ENCODE measurements around the gene HSF2BP.
"Not testable (repeated sequence)": the region's sequence is repeated elsewhere in the genome, so short reads cannot be mapped to it uniquely, and the experiment has no call there.

The HSF2BP gene

DNA sequence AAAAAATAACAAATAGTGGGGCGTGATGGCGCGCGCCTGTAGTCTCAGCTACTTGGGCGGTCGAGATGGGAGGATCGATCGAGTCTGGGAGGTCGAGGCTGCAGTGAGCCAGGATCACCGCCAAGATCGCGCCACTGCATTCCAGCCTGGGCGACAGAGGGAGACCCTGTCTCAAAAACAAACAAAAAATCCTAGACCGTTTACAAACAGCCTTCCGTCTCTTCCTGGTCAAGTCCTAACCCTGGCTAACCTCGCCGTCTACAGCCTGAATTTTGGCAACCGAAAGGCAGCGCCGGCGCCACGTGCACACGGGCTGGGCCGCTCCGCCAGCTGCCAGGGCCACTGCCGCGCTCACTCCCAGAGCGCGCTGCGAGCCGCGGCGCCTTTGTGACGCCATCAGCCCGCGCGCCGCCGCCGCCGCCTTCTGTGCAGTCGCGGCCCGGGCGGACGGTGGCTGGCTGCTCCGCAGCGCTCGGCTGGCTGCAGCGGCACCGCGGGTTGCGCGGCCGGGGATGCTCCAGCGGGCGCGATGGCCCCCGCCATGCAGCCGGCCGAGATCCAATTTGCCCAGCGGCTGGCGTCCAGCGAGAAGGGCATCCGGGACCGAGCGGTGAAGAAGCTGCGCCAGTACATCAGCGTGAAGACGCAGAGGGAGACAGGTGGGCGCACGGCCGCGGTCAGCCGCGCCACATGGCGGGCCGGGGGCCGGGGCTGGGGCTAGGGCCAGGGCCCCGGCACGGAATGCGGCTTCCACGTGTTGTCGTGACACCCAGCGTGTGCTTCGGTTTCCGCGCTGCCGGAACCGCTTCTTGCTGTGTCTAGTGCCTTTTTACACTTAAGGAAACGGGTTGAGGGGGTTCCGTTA lies at the start of gene HSF2BP, which contains the start of gene RRP1B:
Gene HSF2BP, minus strand, starts transcription at position 353 of the 865 bp plus-strand sequence. CDS start 1,392 bp downstream, outside the sequence.
Gene RRP1B, plus strand, starts transcription at position 425 of the 865 bp plus-strand sequence. Its CDS starts 105 bp downstream, at position 530.
- DNase-seq (ENCODE audit: low spot score): peak; percentile 89

DNA sequence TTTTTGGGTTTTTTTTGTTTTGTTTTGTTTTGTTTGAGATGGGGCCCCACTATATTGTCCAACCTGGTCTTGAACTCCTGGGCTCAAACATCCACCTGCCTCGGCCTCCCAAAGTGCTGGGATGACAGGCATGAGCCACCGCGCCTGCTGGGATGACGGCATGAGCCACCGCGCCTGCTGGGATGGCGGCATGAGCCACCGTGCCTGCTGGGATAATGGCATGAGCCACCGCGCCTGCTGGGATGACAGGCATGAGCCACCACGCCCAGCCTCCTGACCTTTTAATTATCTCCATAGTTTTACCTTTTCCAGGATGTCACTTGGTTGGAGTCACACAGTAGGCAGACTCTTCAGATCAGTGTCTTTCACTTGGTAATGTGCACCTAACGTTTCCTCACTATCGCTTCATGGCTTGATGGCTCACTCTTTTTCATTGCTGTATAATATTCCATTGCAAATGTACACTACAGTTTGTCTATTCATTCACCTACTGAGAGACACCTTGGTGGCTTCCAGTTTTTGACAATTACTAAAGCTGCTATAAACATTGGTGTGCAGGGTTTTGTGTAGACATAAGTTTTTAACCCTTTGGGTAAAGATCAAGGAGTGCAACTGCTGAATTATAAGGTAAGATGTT lies 49.6 kb upstream of the HSF2BP start:
- DNase-seq (ENCODE audit: low spot score): no peak

DNA sequence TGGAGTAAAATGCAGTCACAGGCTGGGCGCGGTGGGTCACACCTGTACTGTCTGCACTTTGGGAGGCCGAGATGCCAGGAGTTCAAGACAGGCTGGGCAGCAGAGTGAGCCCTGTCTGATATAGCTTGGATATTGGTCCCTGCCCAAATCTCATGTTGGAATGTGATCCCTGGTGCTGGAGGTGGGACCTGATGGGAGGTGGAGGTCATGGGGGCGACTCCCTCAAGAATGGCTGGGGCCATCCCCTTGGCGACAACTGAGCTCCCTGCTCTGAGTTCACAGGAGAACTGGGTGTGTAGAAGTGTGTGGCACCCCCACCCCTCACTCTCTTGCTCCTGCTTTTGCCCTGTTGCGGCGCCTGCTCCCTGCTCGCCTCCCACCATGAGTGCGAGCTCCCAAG lies 48.2 kb upstream of the HSF2BP start:
- DNase-seq (ENCODE audit: low spot score): no peak

DNA sequence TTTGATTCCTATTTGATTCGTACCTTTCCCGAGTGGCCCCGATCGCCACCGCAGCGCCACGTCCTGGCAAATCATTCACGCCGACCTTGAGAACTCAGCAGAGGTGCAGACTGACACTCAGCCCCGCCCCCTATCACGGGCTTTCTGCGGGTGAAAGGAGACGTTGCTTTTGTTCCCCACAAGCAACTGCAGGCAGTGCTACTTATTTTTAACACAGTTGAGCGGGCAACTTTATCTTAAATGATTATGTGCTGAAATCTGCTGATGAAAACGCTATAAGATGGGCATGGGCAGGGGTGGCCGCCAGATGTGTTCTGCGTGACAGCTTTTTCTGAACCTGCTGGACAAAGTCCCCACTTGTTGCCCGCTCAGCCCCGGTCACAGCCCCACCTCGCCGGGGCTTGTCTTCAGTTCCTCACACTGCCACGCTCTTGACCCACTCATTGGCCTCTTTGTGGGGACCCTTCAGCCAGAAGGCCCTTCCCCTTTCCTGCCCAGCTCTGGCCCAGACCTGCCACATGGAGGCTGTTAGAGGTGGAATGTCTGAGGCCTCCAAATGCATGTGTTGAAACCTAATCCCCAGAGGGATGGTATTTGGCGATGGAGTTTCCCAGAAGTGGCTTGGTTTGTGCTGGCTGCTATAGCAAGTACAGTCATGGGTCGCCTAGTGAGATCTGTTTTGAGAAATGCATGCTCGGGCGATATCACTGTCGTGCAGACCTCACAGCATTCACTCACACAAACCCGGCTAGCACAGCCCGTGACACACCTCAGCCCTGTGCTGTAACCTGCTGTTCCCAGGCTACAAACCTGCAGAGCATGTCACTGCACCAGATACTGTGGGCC lies 44.0 kb upstream of the HSF2BP start:
- DNase-seq (ENCODE audit: low spot score): no peak

DNA sequence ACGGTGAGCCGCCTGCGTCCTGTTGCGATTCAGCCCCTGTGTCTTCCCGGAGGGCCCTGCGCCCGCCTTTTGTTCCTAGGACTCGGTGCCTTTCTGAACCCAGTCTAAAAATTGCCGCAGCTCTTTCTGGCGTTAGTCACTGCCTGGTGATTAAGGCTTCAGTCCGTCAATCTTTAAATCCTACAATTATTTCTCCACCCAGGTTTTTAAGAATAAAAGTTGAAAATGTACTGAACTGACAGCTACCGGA lies 43.4 kb upstream of the HSF2BP start:
- DNase-seq (ENCODE audit: low spot score): no peak

DNA sequence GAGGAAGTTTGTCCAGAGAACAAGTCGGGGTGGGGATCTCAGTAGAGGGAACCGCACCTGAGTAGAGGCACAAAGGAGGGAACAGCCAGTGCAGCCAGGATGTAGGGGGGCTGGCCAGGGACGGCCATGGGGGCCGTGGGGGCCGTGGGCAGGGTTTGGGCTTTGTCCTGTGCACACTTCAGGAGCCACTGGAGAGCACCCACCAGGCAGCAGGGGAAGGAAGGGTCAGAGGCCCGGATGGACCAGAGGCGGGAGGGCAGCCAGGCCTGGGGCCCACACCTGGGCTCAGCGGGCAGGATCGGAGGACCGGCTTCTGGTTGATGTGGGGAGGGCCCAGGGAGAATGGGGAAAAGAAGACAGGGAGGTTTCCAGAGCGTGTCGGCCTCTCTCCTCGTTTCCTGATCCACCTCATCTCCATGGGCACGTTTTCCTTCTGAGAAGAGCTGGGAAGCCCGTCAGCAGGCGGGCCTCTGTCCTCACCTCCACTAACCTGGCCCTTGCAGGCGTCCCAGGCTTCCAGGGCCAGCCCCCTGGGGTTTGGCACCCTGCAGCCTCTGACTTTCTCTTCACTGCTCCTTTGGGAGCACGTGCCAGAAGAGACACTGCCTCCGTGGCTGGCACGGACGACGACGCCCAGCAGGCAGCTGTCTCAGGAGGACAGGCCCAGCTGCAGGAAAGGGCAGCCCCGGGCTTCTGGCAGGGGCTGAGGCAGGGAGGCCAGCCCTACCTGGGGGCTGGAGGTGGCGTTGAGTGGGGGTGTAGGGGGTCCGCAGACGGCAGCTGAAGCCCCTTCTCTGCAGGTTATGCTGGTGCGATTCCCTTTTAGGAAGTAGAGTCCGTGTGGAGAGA lies 42.9 kb upstream of the HSF2BP start:
- DNase-seq (ENCODE audit: low spot score): no peak

DNA sequence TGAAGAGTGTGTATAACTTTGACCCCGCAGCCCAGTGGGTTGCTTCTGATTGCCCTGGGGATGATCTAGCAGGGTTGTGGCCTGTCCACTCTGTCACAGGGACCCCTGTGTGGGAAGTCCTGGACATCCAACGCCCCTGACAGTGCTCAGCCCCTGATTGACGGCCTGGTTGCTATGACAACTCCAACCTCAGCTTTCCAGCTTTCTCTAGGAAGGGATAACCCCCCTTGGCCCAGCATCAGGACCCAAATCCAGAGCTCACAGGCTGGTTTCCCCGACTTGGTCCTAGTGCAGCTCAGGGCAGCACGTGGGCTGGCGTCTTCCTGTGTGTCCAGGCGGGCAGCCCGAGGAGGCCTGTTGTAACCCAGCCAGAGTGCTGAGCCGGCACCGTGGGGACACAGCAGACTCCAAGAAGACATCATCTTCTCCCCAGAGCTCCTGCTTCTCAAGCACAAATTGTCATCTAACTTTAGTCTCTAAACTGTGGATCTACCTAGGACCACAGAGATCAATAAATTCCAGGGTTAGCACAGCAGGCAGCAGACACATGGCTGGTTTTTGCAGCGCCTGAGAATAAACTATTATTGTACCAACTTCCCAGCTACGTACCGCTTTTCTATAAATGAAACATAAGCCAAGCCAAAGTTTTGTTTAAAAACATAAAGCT lies 40.8 kb upstream of the HSF2BP start:
- DNase-seq (ENCODE audit: low spot score): no peak

DNA sequence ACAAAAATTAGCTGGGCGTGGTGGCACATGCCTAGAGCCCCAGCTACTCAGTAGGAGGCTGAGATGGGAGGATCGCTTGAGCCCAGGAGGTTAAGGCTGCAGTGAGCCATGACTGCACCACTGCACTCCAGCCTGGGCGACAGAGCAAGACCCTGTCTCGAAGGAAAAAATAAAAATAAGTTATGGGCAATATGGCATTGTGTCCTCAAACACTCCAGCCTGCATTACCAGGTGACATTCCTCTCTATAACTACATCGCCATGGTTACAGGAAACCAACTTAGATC lies 40.1 kb upstream of the HSF2BP start:
- not testable (repeated sequence) for DNase-seq (ENCODE audit: low spot score)

DNA sequence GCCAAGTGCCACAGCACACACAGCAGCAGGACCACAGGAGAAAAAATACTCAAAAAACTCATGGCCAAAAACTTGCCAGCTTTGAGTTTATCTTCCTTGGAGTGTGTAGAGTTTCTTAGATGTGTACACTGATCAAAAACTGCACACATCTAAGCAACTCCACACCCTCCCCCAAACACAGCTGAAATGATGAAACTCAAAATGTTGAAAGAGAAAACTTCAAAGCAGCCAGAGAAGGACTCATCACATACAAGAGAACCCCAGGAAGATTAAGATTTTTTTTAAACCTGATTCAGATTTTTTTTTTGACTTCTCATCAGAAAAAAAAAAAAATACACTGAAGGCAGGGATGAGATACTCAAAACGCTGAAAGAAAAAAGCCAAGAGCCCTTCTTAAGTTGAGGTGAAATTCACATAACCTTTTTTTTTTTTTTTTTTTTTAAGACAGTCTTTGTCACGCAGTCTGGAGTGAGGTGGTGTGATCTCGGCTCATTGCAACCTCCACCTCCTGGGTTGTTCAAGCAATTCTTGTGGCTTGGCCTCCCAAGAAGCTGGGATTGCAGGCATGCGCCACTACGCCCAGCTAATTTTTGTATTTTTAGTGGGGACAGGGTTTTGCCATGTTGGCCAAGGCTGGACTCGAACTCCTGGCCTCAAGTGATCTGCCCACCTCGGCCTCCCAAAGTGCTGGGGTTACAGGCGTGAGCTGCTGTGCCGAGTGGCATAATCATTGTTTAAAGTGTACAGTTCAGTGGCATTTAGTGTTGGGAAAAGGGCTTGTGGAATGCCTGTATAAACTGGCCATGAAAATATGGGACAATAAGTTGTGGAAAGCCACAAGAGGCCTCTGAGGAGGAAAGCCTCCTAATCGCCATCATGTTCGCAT lies 38.7 kb upstream of the HSF2BP start:
- DNase-seq (ENCODE audit: low spot score): no peak

DNA sequence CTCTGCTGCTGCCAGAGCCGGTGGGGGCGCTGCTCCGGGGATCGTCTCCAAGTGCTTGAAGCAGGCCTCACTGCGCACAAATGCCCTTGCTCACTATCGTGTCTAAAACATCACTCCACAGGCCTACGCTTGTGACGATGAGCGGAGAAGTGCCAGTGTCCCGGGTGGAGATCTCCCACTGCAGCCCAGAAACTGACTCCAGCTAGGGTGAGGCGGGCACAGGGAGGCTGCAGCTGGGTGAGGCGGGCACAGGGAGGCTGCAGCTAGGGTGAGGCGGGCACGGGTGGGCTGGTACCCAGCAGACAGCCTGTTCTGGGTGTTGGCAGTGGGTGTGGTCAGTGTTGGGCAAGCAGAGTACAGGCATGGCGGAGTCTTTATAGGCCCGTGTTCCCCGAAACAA lies 36.9 kb upstream of the HSF2BP start:
- DNase-seq (ENCODE audit: low spot score): no peak

DNA sequence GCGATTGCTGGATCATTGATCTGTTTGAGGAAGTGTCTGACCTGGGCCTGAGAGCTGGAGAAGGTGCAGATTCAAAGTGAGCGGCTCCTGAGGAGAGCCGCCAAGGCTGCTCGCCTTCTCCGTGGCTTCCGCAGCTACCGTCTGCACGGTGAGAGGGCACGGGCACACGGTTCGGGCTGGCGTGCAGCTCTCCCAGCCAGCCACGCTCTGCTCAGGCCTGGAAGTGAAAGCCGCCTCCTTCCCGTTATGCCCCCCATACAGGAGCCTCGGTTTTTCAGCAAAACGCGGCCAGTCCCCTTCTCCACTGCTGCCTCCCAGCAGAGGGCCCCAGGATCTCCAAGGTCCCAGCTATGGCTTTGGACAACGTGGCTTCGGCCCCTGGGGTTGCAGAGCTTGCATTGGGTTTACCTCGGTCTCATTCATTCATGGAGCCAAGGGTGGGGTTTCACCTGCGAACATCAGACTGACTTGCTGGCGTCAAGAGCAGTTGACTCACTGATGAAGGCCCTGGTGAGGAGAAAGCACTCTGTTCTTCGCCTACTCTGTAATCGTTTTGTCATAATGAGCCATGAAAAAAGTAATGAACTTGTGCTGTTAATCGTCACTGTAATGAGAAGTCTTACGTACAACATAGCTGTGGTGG lies 35.3 kb upstream of the HSF2BP start:
- DNase-seq (ENCODE audit: low spot score): no peak

DNA sequence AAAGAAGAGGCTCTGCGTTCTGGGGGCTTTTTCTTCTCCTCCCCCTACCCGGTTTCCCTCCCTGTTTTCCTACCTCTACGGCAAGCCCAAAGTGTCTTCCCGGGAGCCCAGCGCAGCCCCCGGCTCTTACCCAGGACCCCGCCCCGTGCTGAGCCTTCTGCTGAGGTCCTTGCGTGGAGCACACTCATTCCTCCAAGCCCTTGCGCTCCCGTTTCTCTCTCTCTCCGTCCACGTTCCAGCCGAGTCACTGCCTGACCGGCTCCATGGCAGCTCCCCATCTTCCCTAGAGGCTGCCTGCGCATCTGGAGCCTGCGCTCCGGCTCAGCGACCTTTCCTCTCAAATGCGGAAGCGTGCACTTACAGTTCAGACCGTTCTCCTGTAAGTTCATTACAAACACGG lies 34.7 kb upstream of the HSF2BP start:
- DNase-seq (ENCODE audit: low spot score): no peak

DNA sequence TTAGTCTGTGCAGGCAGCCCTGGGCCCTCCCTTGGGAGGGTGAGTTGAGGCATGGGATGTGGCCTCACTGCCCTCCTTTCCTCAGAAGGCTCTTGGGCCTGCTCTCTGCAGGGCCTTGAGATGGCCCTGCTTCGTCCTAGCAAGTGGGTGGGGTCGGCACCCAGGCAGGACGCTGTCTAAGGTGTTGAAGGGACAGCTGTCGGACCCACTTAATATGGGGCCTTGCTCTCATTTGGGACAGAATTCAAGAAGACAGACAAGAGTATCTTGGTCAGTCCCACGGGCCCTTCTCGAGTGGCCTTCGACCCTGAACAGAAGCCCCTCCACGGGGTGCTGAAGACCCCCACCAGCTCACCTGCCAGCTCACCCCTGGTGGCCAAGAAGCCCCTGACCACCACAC lies 33.7 kb upstream of the HSF2BP start:
- no peak for DNase-seq (ENCODE audit: low spot score)

DNA sequence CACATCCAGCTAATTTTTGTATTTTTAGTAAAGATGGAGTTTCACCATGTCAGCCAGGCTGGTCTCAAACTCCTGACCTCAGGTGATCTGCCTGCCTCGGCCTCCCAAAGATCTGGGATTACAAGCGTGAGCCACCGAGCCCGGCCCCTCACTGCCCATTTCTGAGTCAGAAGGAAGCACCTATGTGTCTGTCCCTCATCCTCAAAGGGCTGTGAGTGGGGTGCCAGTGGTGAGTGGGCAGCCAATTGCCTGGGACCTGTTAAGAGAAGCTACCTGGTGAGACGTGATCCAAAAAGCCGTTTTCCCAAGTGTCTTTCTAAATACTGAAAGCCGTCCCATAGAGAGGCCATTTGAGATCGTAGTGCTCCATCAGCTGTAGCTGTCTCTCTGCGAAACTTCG lies 32.5 kb upstream of the HSF2BP start:
- no peak for DNase-seq (ENCODE audit: low spot score)

DNA sequence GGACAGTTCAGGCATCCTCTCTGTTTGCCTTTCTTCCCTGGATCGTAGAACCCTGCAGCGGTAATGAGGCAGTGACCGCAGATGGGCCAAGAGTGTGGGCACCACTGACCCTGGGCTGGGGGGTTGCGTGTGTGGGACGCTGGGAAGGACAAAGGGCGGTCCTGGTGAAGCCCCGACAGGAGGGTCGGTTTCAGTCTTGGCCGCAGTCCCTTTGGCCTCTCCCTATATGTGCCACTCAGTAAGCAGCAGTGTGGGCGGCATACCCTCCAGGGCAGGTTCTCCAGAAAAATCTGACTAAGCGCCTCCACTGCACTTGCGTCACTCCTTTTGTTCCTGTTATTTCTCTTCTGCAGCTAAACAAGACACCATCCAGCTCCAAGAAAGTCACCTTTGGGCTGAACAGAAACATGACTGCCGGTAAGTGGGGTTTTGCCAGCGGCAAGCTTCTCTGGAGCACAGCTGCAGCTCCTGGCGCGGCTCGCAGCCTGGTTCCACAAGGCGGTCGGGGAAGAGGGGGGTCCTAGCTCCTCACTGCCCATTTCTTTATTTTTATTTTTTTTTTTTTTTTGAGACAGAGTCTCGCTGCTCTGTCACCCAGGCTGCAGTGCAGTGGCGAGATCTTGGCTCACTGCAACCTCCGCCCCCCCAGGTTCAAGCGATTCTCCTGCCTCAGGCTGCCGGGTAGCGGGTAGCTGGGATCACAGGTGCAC lies 32.0 kb upstream of the HSF2BP start:
- no peak for DNase-seq (ENCODE audit: low spot score)

DNA sequence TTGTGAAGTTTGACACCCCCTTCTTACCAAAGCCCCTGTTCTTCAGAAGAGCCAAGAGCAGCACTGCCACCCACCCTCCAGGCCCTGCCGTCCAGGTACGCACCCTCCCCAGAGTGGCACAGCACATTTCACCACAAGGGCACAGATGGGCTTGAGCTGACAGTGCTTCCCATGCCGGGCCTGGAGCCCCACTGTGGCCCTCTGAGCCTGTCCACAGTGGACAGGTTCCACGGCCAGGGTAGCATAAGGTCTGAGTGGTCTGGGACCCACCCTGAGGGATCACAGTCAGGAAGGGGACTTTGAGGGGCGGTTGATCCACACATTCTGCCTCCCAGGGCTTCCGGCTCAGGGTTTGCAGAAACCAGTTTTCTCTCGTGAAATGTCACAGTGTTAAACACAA lies 31.1 kb upstream of the HSF2BP start:
- DNase-seq (ENCODE audit: low spot score): no peak

DNA sequence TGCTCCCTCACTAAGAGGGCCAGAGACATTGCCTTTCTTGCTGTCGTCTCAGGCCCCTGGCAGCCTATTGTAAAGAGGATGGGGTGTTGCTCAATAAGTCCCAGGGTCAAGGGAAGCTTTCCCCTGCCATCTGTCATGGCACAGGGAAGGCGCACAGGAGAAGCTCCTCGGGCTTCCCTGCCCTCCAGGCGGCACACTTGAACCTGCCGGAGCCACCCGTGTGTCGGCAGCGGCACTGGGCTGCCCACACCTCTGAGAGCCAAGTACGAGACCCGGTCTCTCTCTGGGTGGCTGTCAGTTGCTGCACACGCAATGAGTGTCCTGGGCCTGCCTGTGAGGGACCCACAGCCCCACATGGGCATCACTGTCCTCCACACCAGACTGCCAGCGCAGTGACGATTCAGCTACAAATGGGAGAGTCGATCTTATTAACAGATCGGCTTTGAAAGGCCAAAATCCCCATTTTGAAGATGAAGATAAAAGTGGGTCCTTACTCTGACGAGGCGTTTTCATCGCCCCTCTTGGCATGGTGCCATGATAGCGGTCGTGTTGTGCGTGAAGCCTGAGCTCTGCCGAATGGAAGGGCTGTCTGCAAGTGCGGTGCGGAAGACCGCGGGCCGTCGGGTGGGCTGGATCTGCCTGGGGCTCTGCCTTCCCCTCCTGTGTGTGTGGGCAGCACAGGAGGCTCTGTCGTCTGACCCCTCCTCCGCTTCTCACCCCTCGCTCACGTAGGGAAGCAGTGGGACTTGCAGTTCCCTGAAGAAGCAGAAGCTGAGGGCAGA lies 30.5 kb upstream of the HSF2BP start:
- DNase-seq (ENCODE audit: low spot score): no peak

DNA sequence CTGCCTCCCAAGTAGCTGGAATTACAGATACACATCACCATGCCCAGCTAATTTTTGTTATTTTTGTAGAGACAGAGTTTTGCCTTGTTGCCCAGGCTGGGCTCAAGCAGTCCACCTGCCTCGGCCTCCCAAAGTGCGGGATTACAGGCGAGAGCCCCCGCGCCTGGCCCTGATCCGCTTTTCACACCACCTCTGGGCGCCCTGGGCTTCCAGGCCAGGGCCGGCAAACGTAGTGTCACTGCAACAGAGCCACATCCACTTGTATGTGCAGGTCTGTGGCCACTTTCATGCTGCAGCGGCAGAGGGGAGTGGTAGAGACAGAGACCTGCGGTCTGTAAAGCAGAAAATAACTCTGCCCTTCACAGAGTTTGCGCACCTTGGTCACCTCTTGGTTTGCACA lies 29.6 kb upstream of the HSF2BP start:
- no peak for DNase-seq (ENCODE audit: low spot score)

All from NAMALWA (cell line).